H1 (cell line): ENCODE data around the gene TAC1. TPM values are rescaled to one million over a fixed set of nuclear protein-coding genes. Genes with fewer than 3 reads are reported as not detected.

Source experiments
- CTCF ChIA-PET: fragments of 300-600 bp; sonication (Branson Sonifier 250); formaldehyde crosslinking; loops from one replicate; lab custom pipeline; 2021; ENCODE audit not compliant: partially characterized antibody; lab: Charles Lee
- POLR2A ChIA-PET: fragments of 300-600 bp; sonication (Branson Sonifier 250); formaldehyde crosslinking; loops from one replicate; lab custom pipeline; 2021; ENCODE audit warnings: inconsistent platforms; ENCODE audit not compliant: partially characterized antibody; lab: Charles Lee
- DNase-seq, 2 experiments: peaks; one replicate each; pipeline versions ENCODE4 v3.0.0 to v3.0.0-alpha.2; 2010 to 2022; ENCODE audit warnings: low spot score in 2 of 2, low read depth in 1 of 2, mixed read lengths in 1 of 2
- FAIRE-seq: peaks from 2 replicates; lab custom pipeline; 2011; peaks lifted over from hg19 to GRCh38; lab: Jason Lieb, UNC
- H2AFZ ChIP-seq: 2 replicates; pipeline ENCODE4 v1.8.1; 2012; ENCODE audit warnings: low read length, inconsistent platforms
- H2AK5ac ChIP-seq: 2 replicates; pipeline ENCODE4 v1.6.1; 2013; ENCODE audit warnings: low read depth, low read length
- H2BK120ac ChIP-seq: replicated peaks from 2 replicates; pipeline ENCODE3; 2013; ENCODE audit warnings: low read depth, low read length, inconsistent platforms
- H2BK12ac ChIP-seq: 2 replicates; pipeline ENCODE4 v1.6.1; 2013; ENCODE audit warnings: low read depth, low read length
- H2BK15ac ChIP-seq: 2 replicates; pipeline ENCODE4 v1.6.1; 2013; ENCODE audit warnings: low read length
- H2BK20ac ChIP-seq: 2 replicates; pipeline ENCODE4 v1.6.1; 2013; ENCODE audit warnings: low read length
- H2BK5ac ChIP-seq: 2 replicates; pipeline ENCODE4 v1.6.1; 2013; ENCODE audit warnings: low read depth, low read length
- H3K14ac ChIP-seq: 2 replicates; pipeline ENCODE4 v1.6.1; 2013; ENCODE audit warnings: inconsistent platforms; ENCODE audit not compliant: insufficient read length
- H3K18ac ChIP-seq: 2 replicates; pipeline ENCODE4 v1.6.1; 2013; ENCODE audit warnings: low read length; ENCODE audit errors: extremely low read depth
- H3K23ac ChIP-seq: 2 replicates; pipeline ENCODE4 v1.6.1; 2013; ENCODE audit warnings: inconsistent platforms; ENCODE audit not compliant: insufficient read length
- H3K23me2 ChIP-seq: 2 replicates; pipeline ENCODE4 v1.6.1; 2013; ENCODE audit warnings: low read depth, low read length
- H3K27ac ChIP-seq: 2 replicates; pipeline ENCODE4 v1.6.1; 2011; ENCODE audit warnings: low read depth, low read length, inconsistent platforms
- H3K27me3 ChIP-seq, 4 experiments: replicated peaks in 1 of 4; 1 replicate in 1 of 4; 2 replicates in 3 of 4; pipeline versions ENCODE4 v1.6.1 to v1.8.1; 2011 to 2013; ENCODE audit warnings: low read length in 3 of 4, mild to moderate bottlenecking in 3 of 4, inconsistent platforms in 2 of 4, mixed read lengths in 2 of 4, moderate library complexity in 1 of 4; ENCODE audit not compliant: control insufficient read depth in 3 of 4, insufficient read depth in 3 of 4; ENCODE audit errors: extremely low read depth in 1 of 4
- H3K36me3 ChIP-seq, 4 experiments: 2 replicates each; pipeline versions ENCODE4 v1.6.1 to v1.8.1; 2011 to 2013; ENCODE audit warnings: mild to moderate bottlenecking in 4 of 4, low read length in 3 of 4, moderate library complexity in 2 of 4, control low read depth in 1 of 4, inconsistent platforms in 1 of 4; ENCODE audit not compliant: insufficient read depth in 4 of 4, control insufficient read depth in 2 of 4
- H3K4ac ChIP-seq: replicated peaks from 2 replicates; pipeline ENCODE3; 2013; ENCODE audit warnings: low read length, low read depth, mixed read lengths, inconsistent platforms; ENCODE audit not compliant: insufficient read length
- H3K4me1 ChIP-seq, 4 experiments: replicated peaks in 1 of 4; 1 replicate in 1 of 4; 2 replicates in 3 of 4; pipeline versions ENCODE4 v1.6.1 to v1.8.1; 2011 to 2013; ENCODE audit warnings: low read length in 3 of 4, inconsistent platforms in 2 of 4, mixed read lengths in 1 of 4; ENCODE audit not compliant: insufficient read depth in 4 of 4, control insufficient read depth in 3 of 4
- H3K4me2 ChIP-seq, 2 experiments: 2 replicates each; pipeline versions ENCODE4 v1.6.1 to v1.8.1; 2011 to 2013; ENCODE audit warnings: low read depth in 2 of 2, low read length in 2 of 2, control low read depth in 1 of 2, inconsistent platforms in 1 of 2, mild to moderate bottlenecking in 1 of 2; ENCODE audit not compliant: insufficient read depth in 1 of 2
- H3K4me3 ChIP-seq, 4 experiments: fragments of 200-600, 300-600 bp in 1 of 4; sonication (generic), shearing (Covaris generic), sonication (Bioruptor Twin) in 1 of 4; 2 replicates each; pipeline versions ENCODE4 v1.5.1 to v1.8.1; 2011 to 2016; ENCODE audit warnings: low read length in 4 of 4, low read depth in 3 of 4, control low read depth in 2 of 4, inconsistent platforms in 2 of 4, mild to moderate bottlenecking in 2 of 4, mixed read lengths in 1 of 4, moderate library complexity in 1 of 4; ENCODE audit not compliant: insufficient read depth in 2 of 4; ENCODE audit errors: extremely low read depth in 1 of 4
- H3K56ac ChIP-seq: replicated peaks from 2 replicates; pipeline ENCODE3; 2013; ENCODE audit warnings: low read depth, mild to moderate bottlenecking, mixed read lengths, low read length, inconsistent platforms; ENCODE audit not compliant: insufficient read length
- H3K79me1 ChIP-seq: 2 replicates; pipeline ENCODE4 v1.6.1; 2013; ENCODE audit warnings: low read depth, low read length, control low read depth
- H3K79me2 ChIP-seq, 2 experiments: 2 replicates each; pipeline versions ENCODE4 v1.6.1 to v1.8.1; 2012 to 2013; ENCODE audit warnings: low read length in 2 of 2, mild to moderate bottlenecking in 2 of 2, inconsistent platforms in 1 of 2; ENCODE audit not compliant: insufficient read depth in 2 of 2, control insufficient read depth in 1 of 2
- H3K9ac ChIP-seq, 4 experiments: replicated peaks in 1 of 4; 1 replicate in 1 of 4; 2 replicates in 3 of 4; pipeline versions ENCODE4 v1.6.1 to v1.8.1; 2011 to 2013; ENCODE audit warnings: low read depth in 3 of 4, low read length in 3 of 4, control low read depth in 2 of 4, mild to moderate bottlenecking in 2 of 4, moderate library complexity in 2 of 4, inconsistent platforms in 1 of 4; ENCODE audit errors: extremely low read depth in 1 of 4
- H3K9me3 ChIP-seq, 2 experiments: 2 replicates each; pipeline versions ENCODE4 v1.6.1 to v1.8.1; 2012 to 2013; ENCODE audit warnings: mild to moderate bottlenecking in 2 of 2, moderate library complexity in 2 of 2, control low read depth in 1 of 2, inconsistent platforms in 1 of 2, low read depth in 1 of 2, low read length in 1 of 2, mixed read lengths in 1 of 2; ENCODE audit not compliant: insufficient read depth in 2 of 2
- H4K20me1 ChIP-seq, 2 experiments: replicated peaks in 1 of 2; 2 replicates each; pipeline versions ENCODE3 to v1.8.1; 2011 to 2013; ENCODE audit warnings: inconsistent platforms in 2 of 2, low read length in 2 of 2, mild to moderate bottlenecking in 1 of 2; ENCODE audit not compliant: insufficient read depth in 2 of 2, control insufficient read depth in 1 of 2
- H4K5ac ChIP-seq: 2 replicates; pipeline ENCODE4 v1.6.1; 2013; ENCODE audit warnings: low read length, low read depth, mixed read lengths, inconsistent platforms; ENCODE audit not compliant: insufficient read length
- H4K8ac ChIP-seq: 2 replicates; pipeline ENCODE4 v1.8.0; 2013; ENCODE audit warnings: mild to moderate bottlenecking, moderate library complexity, low read length, inconsistent platforms; ENCODE audit not compliant: insufficient read depth; ENCODE audit errors: extremely low read depth
- H4K91ac ChIP-seq: replicated peaks from 2 replicates; pipeline ENCODE3; 2013; ENCODE audit warnings: low read length, mixed read lengths, inconsistent platforms; ENCODE audit not compliant: insufficient read length
- BACH1 ChIP-seq: IDR thresholded peaks from 2 replicates; pipeline ENCODE4 v1.6.1; 2012; ENCODE audit warnings: low read length, improper control_type of control experiment
- CBX8 ChIP-seq: fragments of 300-800, 300-1000 bp; sonication (generic); IDR thresholded peaks from 2 replicates; pipeline ENCODE4 v1.7.1; 2016; ENCODE audit warnings: low read depth, low read length, borderline replicate concordance
- E2F6 ChIP-seq: IDR thresholded peaks from 2 replicates; pipeline ENCODE4 v1.6.1; 2012; ENCODE audit warnings: inconsistent platforms
- HDAC2 ChIP-seq, 2 experiments: fragments of 300-600 bp in 1 of 2; sonication (generic) in 1 of 2; IDR thresholded peaks; 2 replicates each; pipeline ENCODE4 v1.6.1; 2011 to 2012; ENCODE audit warnings: low read depth in 2 of 2, low read length in 2 of 2, mild to moderate bottlenecking in 2 of 2, moderate library complexity in 2 of 2, borderline replicate concordance in 1 of 2, inconsistent platforms in 1 of 2
- JUN ChIP-seq: IDR thresholded peaks from 2 replicates; pipeline ENCODE4 v1.6.1; 2011; ENCODE audit warnings: low read depth, mild to moderate bottlenecking, improper control_type of control experiment, low read length
- JUND ChIP-seq: IDR thresholded peaks from 2 replicates; pipeline ENCODE4 v1.6.1; 2011; ENCODE audit warnings: mild to moderate bottlenecking, improper control_type of control experiment, low read length
- POLR2AphosphoS5 ChIP-seq: IDR thresholded peaks from 2 replicates; pipeline ENCODE4 v1.6.1; 2011; ENCODE audit warnings: low read depth, low read length
- POU5F1 ChIP-seq: IDR thresholded peaks from 2 replicates; pipeline ENCODE4 v1.6.1; 2011; ENCODE audit warnings: low read depth, mild to moderate bottlenecking, low read length, moderate library complexity
- SIN3A ChIP-seq, 2 experiments: IDR thresholded peaks in 1 of 2; conservative IDR thresholded peaks in 1 of 2; 2 replicates each; pipeline ENCODE4 v1.6.1; 2011 to 2012; ENCODE audit warnings: low read length in 2 of 2, improper control_type of control experiment in 1 of 2, low read depth in 1 of 2, mild to moderate bottlenecking in 1 of 2
- SIX5 ChIP-seq: IDR thresholded peaks from 2 replicates; pipeline ENCODE4 v1.6.1; 2011; ENCODE audit warnings: mild to moderate bottlenecking, low read depth, low read length
- TBP ChIP-seq: IDR thresholded peaks from 2 replicates; pipeline ENCODE4 v1.6.1; 2011; ENCODE audit warnings: low read depth, low read length, improper control_type of control experiment
- YY1 ChIP-seq: IDR thresholded peaks from 2 replicates; pipeline ENCODE4 v1.6.1; 2011; ENCODE audit warnings: low read depth, mild to moderate bottlenecking, low read length
- WGBS, 2 experiments: shearing (Covaris generic) in 1 of 2; methylation state at CpG; one replicate each; pipeline versions ENCODE4 v1.1.6 to v1.1.7; 2013 to 2015; ENCODE audit warnings: low lambda C conversion rate in 2 of 2, mixed read lengths in 2 of 2, inconsistent platforms in 1 of 2, low coverage in 1 of 2, missing lambda C conversion rate in 1 of 2; ENCODE audit not compliant: insufficient replicate concordance in 2 of 2, insufficient coverage in 1 of 2, insufficient read length in 1 of 2; ENCODE audit errors: extremely low coverage in 1 of 2, missing lambda C conversion rate in 1 of 2; 5-methylcytosine and 5-hydroxymethylcytosine counted together
- polyA plus RNA-seq, 7 experiments: library from polyadenylated mRNA; depleted of rRNA in 3 of 7; stranded (reverse) in 5 of 7; unstranded in 2 of 7; fragments of >200 nt in 5 of 7; fragments of 200-250 nt in 2 of 7; gene quantifications; 1 replicate in 5 of 7; 2 replicates in 1 of 7; 4 replicates in 1 of 7; pipeline versions ENCODE4 v1.2.1 to v1.2.3, GENCODE V29; 2011 to 2013; ENCODE audit warnings: missing spikeins in 2 of 7, mixed read lengths in 2 of 7
- total RNA-seq: library from RNA; stranded (reverse); fragmentation: NEBNext Ultra II Directional; extraction: Animal tissue kit (Norgen Biotek cat#: 25700); gene quantifications from 2 replicates; pipeline ENCODE4 v1.2.1, GENCODE V29; 2021

The TAC1 gene
- total and polyA plus RNA-seq, 2 of the 8 experiments (the other 6 are each of a cell fraction or from before 2014, with no cell fraction given): 1.7 to 4.3 TPM

GRCh38 chr7:97732565-97733275, 834 bp downstream of the TAC1 start:
- Histone ChIP-seq H3K4ac (no peak overlapping the region), H4K8ac (no peak overlapping the region), H4K91ac (no peak overlapping the region), H3K9me3 (no peaks in the 10 kb centered on the region), H3K18ac (0 out of 2 replicates have a peak overlapping the region, but pooled peaks have one; percentile 16), H3K56ac (no peak overlapping the region), H3K9ac (no peak overlapping the region; a peak in 1 of 7 replicates), H4K5ac (no peak overlapping the region), H2BK12ac (peak overlapping the region; percentile 0; the same call in 1 of the 2 replicates), H2BK15ac (no peak overlapping the region), H3K36me3 (no peaks in the 10 kb centered on the region), H3K4me3 (peak overlapping the region; percentile 43 to 71 (median 52)), H3K4me2 (peak overlapping the region; percentile 72 to 96), H3K14ac (no peak overlapping the region), H2AK5ac (no peak overlapping the region), H3K79me2 (no peaks in the 10 kb centered on the region), H4K20me1 (no peaks in the 10 kb centered on the region), H2BK120ac (no peak overlapping the region), H2AFZ (peak overlapping the region; percentile 85; the same call in 1 of the 2 replicates), H3K23me2 (peaks cover 16% of the 10 kb centered on the region), H2BK5ac (no peak overlapping the region), H3K23ac (no peak overlapping the region), H3K79me1 (no peaks in the 10 kb centered on the region), H2BK20ac (no peak overlapping the region), H3K27ac (no peak overlapping the region), H3K27me3 (peaks cover 22 to 46% (median 38%) of the 10 kb centered on the region in 4 experiments), H3K4me1 (peaks cover 3 to 11% (median 6%) of the 10 kb centered on the region in 4 experiments; a peak in 6 of 7 replicates)
- ChIA-PET CTCF (no interaction called here), POLR2A (interaction anchor here (0.6 to 2.2 kb wide), 5 partner anchors 27 to 233 kb away, joined by 3 to 7 read pairs (median 3); partner anchors contain the start of gene ASNS)
- FAIRE-seq: no peak
- DNase-seq: no peak
- 2% methylated on average over 42 of the region's 42 CpGs; no CpG with 5 or more reads in 1 of the 2 experiments for WGBS, 2 experiments
- TF ChIP-seq CBX8 (no peak), SIX5 (no peak), SIN3A (conservative IDR thresholded peaks at IDR 0.05 in 1 of 2, IDR thresholded peaks at IDR 0.05 in 1 of 2; ENCODE audit: low read depth in 1 of 2, low read length in 2 of 2) (no peak), POLR2AphosphoS5 (no peak), JUND (no peak), POU5F1 (no peak), JUN (no peak), E2F6 (peak; percentile 91; the same call in 1 of the 2 replicates), TBP (no peak), HDAC2 (IDR thresholded peaks at IDR 0.05; ENCODE audit: borderline replicate concordance in 1 of 2, low read depth in 2 of 2, low read length in 2 of 2) (no peak), YY1 (no peak), BACH1 (no peak)
